ENCODE results near the gene FIGLA.

GRCh38 chr2:70767079-70767698 lies 23.3 kb downstream of the FIGLA start:
- TF ChIP-seq CTCF (IDR thresholded peaks at IDR 0.05): no peak
- TF ChIP-seq POLR2AphosphoS5 (IDR thresholded peaks at IDR 0.05; ENCODE audit: insufficient read depth in 1 of 2, low read depth in 1 of 2): no peak

Measured in vagina (tissue), 2 donors.